Central memory CD4-positive, alpha-beta T cell (primary cell): ENCODE data around the gene GRIA1.

ENCODE experiments used
- DNase-seq: peaks from one replicate; pipeline ENCODE4 v3.0.0; 2022
- total RNA-seq, 3 experiments: gene quantifications; one replicate each; lab custom pipeline; 2026; lab: John Stamatoyannopoulos, UW

Gene GRIA1
- total RNA-seq, result 0 to 0.04 (median 0) reads per million in 3 experiments

DNA sequence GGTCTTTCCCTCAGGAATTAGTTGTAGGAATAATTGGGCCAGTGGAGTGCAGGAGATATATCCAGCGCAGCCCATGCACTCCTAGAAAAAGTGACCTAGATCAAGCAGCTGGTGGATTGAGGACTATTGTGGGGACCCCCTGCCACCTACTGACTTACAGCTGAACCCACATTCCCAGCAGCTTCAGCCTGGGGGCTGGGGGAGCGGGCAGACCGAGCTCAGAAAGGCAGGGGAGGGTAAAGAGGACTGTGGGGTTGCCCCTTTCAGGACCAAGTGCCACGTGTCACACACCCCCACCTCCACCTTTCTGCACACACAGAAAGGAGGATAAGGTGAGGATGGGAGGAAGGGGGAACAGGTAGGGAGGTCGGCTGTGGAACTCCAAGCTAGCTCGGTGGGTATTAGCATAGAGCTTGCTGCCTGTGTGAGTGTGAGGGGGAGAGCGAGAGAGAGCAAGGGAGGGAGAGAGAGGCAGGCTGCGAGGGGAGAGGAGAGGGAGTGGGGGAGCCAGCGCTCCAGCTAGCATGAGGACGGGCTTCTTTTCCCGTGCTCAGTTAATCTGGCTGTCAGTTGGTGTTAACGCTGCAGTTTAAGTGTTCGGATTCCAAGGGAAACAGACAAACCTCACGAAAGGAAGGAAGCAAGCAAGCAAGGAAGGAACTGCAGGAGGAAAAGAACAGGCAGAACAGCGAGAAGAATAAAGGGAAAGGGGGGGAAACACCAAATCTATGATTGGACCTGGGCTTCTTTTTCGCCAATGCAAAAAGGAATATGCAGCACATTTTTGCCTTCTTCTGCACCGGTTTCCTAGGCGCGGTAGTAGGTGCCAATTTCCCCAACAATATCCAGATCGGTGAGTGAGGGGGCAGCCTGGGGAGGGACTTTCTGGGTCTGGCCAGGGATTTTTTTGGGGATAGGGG lies at the start of gene GRIA1:
TSS of gene GRIA1 (plus strand) at position 553 of the 920 bp plus-strand sequence.
- no peak for DNase-seq

DNA sequence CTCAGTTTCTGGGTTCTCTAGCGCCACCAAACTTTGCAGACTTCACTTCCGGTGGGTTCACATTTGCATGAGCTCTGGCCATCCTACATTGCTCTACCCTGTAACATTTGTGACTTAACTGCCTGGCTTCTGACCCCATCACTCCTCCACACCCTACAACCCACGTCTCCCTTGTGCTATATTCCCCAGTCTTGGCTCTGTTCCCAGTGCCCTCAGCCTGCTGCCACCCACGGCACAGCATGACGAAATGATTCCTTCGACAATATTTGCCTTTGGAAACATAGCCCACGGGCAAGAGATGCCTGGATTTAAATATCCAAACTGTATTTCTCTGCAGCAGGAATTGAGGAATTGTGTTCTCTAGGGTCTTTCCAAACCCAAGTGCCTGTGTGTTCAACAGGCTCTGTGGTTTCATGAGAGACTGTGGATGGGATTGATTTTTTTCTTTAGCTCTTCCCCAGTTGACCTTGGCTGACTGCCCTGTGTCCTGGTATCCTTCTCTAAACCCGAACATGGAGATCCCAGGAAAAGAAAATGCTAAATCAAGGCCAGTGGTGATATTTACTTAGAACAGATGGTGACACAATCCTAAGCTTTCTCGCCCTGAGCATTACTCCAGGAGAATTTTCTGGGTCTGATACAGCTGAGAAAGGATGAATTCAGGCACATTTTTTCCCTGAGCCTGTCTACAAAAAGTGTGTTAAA lies 44.4 kb upstream of the GRIA1 start:
- no peak for DNase-seq

- DNase-seq, result no peak
These were observed 42.9 kb upstream of the GRIA1 start for GRCh38 chr5:153447534-153447933.

DNA sequence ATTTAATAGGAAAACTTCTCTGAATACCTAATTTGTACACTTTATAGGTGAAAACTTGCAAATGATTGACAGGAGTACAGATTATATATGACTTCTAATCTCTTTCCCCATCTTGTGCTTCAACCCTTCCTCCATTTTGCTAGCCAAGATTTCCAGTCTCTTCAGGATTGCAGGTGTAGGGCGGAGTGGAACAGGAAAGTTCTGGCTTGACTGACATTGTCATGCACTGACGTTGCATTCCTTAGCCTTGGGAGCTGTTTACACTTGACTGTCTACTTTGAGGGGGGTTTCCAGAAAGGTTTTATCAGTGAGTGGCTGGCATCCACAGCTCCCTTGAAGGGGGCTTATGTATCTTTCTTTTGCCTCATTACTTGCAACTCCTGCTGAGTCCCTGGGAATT lies 34.1 kb upstream of the GRIA1 start:
- DNase-seq, result no peak

DNA sequence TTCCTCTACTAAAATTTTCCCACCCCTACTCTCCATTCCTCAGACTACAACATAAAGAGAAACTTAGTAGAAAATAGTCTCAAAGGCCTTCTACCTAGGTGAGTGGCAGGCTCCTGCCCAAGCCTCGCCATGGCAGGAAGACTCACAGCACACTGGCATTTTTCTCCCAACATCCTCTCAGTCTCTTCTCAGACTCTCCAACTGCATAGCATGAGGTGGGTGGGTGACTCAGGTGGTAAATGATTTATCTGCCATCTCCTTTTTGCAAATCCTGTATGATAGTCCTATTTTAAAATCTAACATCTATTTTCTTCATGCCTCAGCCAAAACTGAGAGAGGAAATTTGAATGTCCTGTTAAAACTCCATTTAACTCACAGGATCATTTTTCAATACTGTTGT lies 33.5 kb upstream of the GRIA1 start:
- no peak for DNase-seq

GRCh38 chr5:153458268-153458667 lies 32.2 kb upstream of the GRIA1 start:
- DNase-seq, result no peak

DNA sequence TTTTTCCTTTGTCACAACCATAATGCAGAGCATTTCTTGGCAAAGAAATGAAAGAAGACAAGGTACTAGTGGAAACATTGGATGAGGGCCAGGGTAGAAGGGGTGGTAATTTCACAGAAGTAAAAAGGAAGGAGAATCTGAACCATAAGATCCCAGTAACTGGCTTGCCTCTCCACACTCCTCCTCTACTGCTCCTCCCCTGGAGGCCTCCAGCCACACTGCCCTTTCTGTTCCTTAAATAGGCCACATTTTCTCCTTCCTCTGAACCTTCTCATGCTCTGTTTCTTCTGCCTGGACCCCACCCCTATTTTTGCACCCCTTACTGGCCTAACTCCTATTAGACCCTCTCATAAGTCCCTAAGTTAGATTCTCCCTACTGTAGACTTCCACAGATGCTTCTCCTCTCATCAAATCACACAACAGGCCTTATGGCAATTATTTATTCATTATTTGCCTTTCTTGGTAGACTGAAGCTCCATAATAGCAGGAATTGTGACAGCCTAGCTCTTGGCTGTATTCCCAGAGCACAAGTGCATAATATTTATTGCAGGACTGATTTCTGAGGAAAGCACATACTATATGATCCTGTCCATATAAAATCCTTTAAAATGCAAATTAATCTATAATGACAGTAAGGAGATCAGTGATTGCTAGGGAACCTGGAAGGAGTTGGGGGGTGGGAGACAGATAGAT lies 31.3 kb upstream of the GRIA1 start:
- DNase-seq, result no peak

GRCh38 chr5:153460421-153460820 lies 30.0 kb upstream of the GRIA1 start:
- no peak for DNase-seq

GRCh38 chr5:153461341-153461740 lies 29.1 kb upstream of the GRIA1 start:
- DNase-seq, result no peak

- DNase-seq, result no peak
These were observed 26.7 kb upstream of the GRIA1 start for GRCh38 chr5:153463806-153464205.

DNA sequence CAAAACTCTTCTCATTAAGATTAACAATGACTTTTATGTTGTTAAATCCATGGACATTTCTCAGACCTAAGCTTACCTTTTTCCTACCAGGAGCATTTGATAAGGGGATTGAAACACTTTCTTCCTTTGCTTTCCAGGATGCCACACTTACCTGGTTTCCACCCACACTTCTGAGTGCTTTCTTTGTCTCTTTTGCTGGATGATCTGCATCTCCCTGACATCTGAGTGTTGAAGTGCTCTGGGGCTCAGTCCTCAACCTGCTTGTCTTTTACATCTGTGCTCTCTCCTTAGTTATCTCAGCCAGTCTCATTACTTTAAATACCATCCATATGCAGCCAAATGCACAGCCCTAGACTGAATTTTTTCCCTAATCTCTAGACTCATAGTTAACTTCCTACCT lies 22.9 kb upstream of the GRIA1 start:
- DNase-seq, result no peak

GRCh38 chr5:153469423-153469822 lies 21.0 kb upstream of the GRIA1 start:
- no peak for DNase-seq

DNA sequence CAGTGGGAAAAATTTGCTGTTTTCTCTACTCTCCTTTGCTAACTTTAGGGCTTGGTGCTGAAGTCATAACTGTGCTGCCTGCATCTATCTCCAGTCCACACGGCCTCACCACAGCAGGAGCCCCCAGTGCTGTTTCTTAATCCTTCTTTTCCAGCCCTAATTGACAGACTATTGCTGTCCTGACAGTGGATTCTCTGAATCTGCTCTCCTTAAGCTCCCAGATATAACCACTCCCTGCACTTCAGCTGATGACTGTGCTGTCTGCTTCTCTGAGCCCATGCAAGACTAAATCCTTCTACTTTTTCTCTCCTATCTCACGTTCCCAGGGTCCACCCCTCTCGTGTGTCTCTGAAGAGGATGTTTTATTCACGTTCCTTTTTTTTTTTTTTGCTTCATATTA lies 19.7 kb upstream of the GRIA1 start:
- no peak for DNase-seq

DNA sequence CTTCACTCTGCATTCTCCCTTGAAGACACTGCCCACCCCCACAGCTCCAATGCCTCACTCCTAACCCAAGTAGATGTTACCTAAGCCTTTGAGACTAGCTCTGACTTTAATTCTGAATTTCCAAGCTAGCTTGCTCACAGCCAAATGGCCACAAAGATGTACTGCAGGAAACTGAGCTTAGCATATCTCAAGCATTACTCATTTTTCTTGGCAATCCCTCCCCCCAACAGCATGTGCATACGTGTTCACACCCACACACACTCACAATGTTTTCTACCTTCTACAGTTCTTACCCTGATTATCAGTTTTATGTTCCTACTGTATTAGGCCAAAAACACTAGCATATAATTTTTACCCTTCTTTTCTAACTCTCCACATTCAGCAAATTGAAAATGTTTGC lies 13.7 kb upstream of the GRIA1 start:
- DNase-seq, result no peak

DNA sequence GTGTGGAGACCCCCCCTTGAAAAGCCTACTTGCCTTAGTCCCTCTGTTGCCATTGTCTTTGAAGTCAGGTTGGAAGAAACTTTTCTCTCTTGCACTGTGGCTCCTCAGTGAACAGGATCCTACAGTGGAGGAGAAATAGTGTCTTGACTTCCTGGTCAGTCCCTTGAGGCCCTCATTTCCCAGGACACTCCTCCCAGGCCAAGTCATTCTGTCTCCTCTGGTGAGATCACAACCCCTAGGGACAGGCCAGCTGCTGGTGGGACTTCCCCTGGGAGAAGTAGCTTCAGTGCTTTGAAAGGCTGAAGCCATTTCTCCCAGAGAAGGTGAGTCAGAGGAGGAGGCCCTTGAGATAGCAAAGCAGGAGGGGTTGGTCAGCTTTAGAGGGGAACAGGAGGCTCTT lies 10.1 kb upstream of the GRIA1 start:
- DNase-seq, result no peak

- no peak for DNase-seq
These were observed 7.0 kb upstream of the GRIA1 start for GRCh38 chr5:153483482-153483881.

DNA sequence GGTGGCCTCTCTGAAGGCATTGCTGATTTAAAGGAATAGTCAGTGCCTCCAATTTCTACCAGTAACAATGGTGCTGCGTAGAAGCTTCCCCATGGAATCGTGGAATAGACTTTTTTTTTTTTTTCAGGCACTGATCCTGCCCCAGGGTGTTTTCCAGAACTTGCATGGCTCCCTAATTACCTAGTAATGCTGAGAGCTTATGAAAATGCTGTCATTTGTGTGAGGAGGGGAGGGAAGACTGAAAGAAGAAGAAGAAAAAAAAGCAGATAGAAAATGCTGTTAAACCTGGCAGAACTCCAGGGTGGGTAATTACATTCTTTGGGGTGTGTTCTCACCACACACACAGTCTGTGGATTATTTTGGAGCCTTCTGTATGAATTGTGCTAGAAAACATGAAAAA lies 4.8 kb upstream of the GRIA1 start:
- no peak for DNase-seq

DNA sequence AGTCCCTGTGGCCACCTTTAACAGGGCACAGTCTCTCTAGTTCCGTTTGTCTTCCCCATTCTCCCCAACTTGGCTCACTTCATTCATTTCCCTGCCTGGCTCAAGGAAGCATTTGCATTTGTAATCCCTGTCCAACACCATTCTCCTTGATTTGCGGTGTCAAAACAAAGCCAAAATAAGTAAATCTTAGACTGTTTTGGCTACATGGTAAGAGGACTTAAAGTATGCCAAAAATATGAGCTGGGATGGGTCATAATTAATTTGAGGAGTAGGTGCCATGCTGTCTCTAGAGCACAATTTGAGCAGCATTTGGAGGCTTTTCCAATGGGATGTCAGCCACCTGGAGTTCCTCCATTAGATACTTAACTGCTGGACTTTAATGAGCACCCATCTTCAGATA lies 3.7 kb upstream of the GRIA1 start:
- DNase-seq, result no peak

DNA sequence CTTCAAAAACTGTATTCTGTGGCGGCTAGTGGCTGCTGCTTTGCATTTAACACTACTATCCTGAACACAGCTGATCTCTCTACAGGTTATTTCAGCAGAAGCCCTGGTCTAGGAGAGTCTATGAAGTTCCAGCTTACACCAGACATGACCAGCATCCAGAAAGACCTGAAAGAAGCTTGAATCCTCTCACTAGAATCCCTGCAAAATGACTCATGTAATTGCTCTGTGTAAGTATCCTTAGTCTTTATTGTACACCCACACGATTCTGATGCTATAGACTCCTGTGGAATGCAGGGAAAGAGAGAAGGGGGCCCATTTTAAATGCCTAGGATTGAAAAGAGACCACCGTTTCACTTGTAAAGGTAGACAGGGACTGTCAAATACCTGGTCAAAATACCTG lies 859 bp upstream of the GRIA1 start:
- no peak for DNase-seq

DNA sequence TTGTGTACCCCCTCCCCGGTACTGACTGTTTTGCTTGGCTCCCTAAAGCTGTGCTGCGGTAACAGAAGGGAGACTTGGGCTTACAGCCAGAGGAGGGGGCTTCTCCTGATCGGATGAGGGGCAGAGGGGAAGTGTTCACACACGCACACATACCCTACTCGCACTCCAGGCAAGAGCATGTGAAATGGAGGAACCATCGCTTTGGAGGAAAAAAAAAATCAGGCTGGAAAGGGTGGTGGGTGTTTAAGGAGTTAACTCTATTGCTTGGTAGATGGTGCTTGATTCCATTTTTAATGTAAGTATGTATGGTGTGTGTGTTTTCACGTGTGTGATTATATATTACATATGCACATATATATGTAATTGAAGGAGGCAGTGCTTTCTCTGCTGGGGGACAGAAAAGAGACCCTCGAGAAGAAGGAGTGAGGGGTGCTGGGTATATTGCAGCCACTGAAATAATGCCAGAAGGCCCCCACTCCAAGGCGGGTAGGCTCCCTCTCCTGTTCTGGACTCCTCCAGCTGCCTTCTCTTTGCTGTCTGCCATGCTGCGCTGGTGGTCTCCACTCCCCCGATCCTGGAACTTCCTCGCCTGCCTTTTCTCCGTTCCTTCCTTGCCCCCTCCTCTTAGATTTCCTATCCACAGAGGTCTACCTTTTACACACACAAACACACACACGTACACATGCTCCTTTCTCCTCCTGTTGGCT lies 721 bp downstream of the GRIA1 start:
- no peak for DNase-seq

- no peak for DNase-seq
These were observed 1.4 kb downstream of the GRIA1 start for GRCh38 chr5:153491856-153492255.

DNA sequence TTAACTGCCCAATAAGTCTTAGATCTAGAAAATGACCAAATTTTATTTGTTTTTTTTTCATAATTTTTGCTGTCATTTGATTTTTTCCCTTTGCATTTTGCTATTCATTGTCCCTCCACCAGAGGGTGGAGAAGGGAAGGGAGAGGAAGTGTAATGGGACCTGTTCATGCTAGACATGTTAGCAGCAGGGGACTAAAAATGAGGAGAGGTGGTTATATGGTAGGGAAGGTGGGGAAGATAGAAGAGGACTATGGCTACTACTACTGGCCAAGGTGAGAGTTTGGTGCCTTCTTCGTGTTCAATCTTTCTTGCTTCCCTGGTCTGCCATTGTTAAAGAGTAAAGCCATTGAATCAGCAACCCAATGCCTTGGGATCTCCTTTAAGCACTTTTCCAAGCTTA lies 6.4 kb downstream of the GRIA1 start:
- DNase-seq, result no peak

DNA sequence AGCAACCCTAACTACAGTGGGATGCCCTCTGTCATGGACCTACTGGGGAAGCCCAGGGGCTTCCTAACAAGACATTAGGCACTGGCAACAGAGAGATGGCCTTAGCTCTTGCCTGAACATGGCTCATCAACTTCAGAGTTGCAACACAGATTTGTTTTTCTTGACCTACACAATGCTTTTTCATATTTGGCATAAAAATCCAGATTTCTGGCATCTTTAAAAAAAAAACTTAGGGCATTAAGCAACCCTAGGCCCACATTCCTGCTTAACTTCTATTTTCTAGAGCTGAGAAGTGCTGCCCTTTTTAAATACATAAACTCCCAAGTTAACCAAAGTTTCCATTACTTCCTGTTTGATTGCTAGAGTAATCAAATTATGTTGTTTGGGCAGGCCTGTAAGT lies 8.0 kb downstream of the GRIA1 start:
- no peak for DNase-seq
